ENCODE measurements around the gene ALG8.
"Not testable (repeated sequence)": the region's sequence is repeated elsewhere in the genome, so short reads cannot be mapped to it uniquely, and the experiment has no call there.

Gene ALG8

GRCh38 chr11:78061088-78061920, 78.1 kb downstream of the ALG8 start:
- peaks cover 8% of the 10 kb centered on the region for H3K36me3 Mint-ChIP-seq (ENCODE audit: low read depth)

GRCh38 chr11:78060533-78060932, 78.9 kb downstream of the ALG8 start:
- no peak for TF ChIP-seq CTCF (IDR thresholded peaks at IDR 0.05; ENCODE audit: unreplicated experiment in 3 of 3)
- Mint-ChIP-seq H3K4me1 (no peaks in the 10 kb centered on the region), H3K27me3 (ENCODE audit: low read depth) (no peaks in the 10 kb centered on the region), H3K4me3 (no peak overlapping the region), H3K9me3 (no peaks in the 10 kb centered on the region), H3K36me3 (ENCODE audit: low read depth) (peaks cover 8% of the 10 kb centered on the region), H3K27ac (no peak overlapping the region)

More at GRCh38 chr11:78061088-78061920, 78.1 kb downstream of the ALG8 start:
- TF ChIP-seq CTCF (IDR thresholded peaks at IDR 0.05; ENCODE audit: unreplicated experiment in 3 of 3): no peak
- no peaks in the 10 kb centered on the region for H3K4me1 Mint-ChIP-seq
- no peak overlapping the region for H3K4me3 Mint-ChIP-seq
- H3K9me3 Mint-ChIP-seq: no peaks in the 10 kb centered on the region
- H3K27ac Mint-ChIP-seq: peak overlapping the region in 1 of 3 experiments; percentile 58
- no peaks in the 10 kb centered on the region for H3K27me3 Mint-ChIP-seq (ENCODE audit: low read depth)

- H3K36me3 Mint-ChIP-seq (ENCODE audit: low read depth); H3K9me3 Mint-ChIP-seq; H3K27ac Mint-ChIP-seq; H3K27me3 Mint-ChIP-seq (ENCODE audit: low read depth); H3K4me3 Mint-ChIP-seq; H3K4me1 Mint-ChIP-seq: not testable (repeated sequence)
Observed at GRCh38 chr11:78059749-78060328, 79.6 kb downstream of the ALG8 start.

- peaks cover 3% of the 10 kb centered on the region for H3K36me3 Mint-ChIP-seq (ENCODE audit: low read depth)
- no peak for TF ChIP-seq CTCF (IDR thresholded peaks at IDR 0.05; ENCODE audit: unreplicated experiment in 3 of 3)
- H3K4me3 Mint-ChIP-seq: no peak overlapping the region
- H3K9me3 Mint-ChIP-seq: no peaks in the 10 kb centered on the region
- no peaks in the 10 kb centered on the region for H3K4me1 Mint-ChIP-seq
- H3K27ac Mint-ChIP-seq: no peak overlapping the region
- H3K27me3 Mint-ChIP-seq (ENCODE audit: low read depth): no peaks in the 10 kb centered on the region
Observed at GRCh38 chr11:78057462-78058055, 81.9 kb downstream of the ALG8 start.

DNA sequence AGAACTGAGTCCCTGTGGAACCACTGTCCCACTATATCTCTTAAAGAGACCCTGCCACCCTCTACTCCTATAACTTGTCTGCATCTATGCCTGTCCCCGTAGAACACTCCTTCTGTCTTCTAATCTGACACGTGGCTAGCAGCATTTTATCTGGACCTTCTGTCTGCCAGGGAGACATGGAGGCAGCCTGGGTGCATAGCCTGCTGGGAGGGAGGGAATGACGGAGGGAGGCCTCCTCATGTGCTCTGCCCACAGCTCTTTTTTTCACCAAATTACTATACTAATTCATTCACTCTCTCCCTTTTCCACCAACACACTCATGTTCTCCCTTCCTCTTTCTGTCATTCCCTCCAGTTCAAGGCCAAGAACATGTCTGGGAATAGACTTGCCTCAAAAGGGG, 83.3 kb downstream of the ALG8 start:
- H3K27me3 Mint-ChIP-seq (ENCODE audit: low read depth): no peaks in the 10 kb centered on the region
- peaks cover 3% of the 10 kb centered on the region for H3K36me3 Mint-ChIP-seq (ENCODE audit: low read depth)
- no peak overlapping the region for H3K27ac Mint-ChIP-seq
- H3K4me1 Mint-ChIP-seq: no peaks in the 10 kb centered on the region
- H3K9me3 Mint-ChIP-seq: no peaks in the 10 kb centered on the region
- no peak for TF ChIP-seq CTCF (IDR thresholded peaks at IDR 0.05; ENCODE audit: unreplicated experiment in 3 of 3)
- no peak overlapping the region for H3K4me3 Mint-ChIP-seq

GRCh38 chr11:78054971-78055370, 84.5 kb downstream of the ALG8 start:
- H3K4me1 Mint-ChIP-seq: no peaks in the 10 kb centered on the region
- H3K36me3 Mint-ChIP-seq (ENCODE audit: low read depth): peaks cover 3% of the 10 kb centered on the region
- TF ChIP-seq CTCF (IDR thresholded peaks at IDR 0.05; ENCODE audit: unreplicated experiment in 3 of 3): no peak
- no peaks in the 10 kb centered on the region for H3K9me3 Mint-ChIP-seq
- H3K27me3 Mint-ChIP-seq (ENCODE audit: low read depth): no peaks in the 10 kb centered on the region
- H3K4me3 Mint-ChIP-seq: no peak overlapping the region
- H3K27ac Mint-ChIP-seq: no peak overlapping the region

All from nephron (organoid).